NOMO-1 treated with dmso at 0.1 percent for 144 hours (cell line): Measurements from ENCODE around the gene PRKN.

ENCODE experiments used
- DNase-seq: peaks from one replicate; lab custom pipeline; 2025; ENCODE audit not compliant: unreplicated experiment; lab: John Stamatoyannopoulos, UW

PRKN gene

DNA sequence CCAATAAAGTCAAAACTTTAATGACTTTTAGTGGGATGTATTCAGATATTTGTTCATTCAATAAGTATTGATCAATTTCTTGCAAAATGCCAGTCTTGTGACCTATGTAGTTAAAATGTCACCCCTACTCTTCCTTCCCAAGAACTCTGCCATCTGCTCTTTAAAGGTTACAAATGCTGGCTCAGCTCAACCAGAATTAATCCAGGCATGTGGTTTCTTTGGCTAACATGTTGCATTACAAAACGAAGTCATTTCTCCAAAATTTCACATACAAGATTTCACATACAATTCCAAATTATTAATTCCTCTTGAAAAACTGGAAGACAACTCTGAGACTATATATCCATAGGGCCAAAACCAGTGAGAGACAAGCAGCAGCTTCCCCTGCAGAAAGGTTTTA lies 395.7 kb downstream of the PRKN start:
- no peak for DNase-seq

DNA sequence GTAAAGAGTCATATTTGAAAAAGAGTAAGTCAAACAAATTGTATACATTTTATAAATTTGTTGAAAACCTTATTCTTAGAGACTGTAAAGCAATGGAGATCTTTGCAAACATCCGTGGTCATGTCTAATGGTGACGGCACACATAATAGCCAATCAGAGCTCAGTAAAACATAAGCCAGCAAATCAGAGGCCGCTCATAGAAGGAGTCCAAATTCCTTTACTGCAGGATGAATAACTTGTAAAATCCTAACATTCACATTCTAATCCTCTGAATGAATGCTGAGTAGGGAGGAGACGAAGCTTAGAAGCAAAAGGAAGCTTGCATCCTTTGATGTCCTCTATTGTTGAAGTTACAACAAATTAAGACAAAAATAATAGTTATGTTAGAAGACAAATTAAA lies 401.7 kb downstream of the PRKN start:
- DNase-seq: no peak

GRCh38 chr6:162325051-162325450 lies 402.5 kb downstream of the PRKN start:
- DNase-seq: no peak

GRCh38 chr6:162315291-162315690 lies 412.3 kb downstream of the PRKN start:
- no peak for DNase-seq

GRCh38 chr6:162313922-162314660 lies 413.5 kb downstream of the PRKN start:
- no peak for DNase-seq

GRCh38 chr6:162307865-162308264 lies 419.7 kb downstream of the PRKN start:
- no peak for DNase-seq

GRCh38 chr6:162306616-162307015 lies 420.9 kb downstream of the PRKN start:
- no peak for DNase-seq

DNA sequence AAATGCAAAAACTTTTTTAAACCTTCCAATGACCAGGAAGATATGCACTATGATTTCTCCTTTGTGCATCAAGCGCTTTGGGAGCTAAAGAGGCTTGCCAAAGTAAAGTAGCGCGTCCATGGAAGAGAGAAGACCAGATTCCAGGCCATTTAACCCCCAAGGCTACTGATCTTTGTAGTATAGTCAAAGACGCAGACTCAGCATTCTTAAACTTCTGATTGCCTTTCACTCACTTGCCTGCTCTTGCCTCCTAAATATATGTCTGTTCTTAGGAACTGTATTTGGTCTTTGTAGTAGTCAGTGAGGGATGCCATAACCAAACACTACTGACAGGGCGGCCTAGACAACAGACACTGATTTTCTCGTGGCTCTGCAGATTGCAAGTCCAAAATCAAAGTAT lies 426.4 kb downstream of the PRKN start:
- DNase-seq: no peak

DNA sequence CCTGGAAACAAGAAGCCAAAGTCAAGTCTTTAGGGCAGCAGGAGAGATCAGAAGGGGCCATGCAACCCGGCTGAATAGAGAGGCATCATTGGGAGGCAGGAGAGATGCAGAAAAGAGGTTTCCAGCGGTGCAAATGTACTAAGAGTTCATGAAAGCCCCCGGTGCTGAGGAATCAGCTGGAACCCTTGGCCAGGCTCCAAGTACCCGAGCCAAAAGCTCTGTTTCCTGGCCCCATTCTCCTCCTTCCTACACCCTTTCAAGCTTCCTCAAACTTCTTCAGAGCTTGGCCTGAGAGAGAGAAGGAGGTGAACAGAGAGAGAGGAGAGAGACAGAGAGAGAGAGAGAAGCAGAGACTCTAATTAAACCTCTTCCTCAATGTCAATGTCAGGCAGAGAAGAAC lies 433.5 kb downstream of the PRKN start:
- DNase-seq: no peak

- DNase-seq: no peak
These were observed 434.7 kb downstream of the PRKN start for GRCh38 chr6:162292915-162293314.

DNA sequence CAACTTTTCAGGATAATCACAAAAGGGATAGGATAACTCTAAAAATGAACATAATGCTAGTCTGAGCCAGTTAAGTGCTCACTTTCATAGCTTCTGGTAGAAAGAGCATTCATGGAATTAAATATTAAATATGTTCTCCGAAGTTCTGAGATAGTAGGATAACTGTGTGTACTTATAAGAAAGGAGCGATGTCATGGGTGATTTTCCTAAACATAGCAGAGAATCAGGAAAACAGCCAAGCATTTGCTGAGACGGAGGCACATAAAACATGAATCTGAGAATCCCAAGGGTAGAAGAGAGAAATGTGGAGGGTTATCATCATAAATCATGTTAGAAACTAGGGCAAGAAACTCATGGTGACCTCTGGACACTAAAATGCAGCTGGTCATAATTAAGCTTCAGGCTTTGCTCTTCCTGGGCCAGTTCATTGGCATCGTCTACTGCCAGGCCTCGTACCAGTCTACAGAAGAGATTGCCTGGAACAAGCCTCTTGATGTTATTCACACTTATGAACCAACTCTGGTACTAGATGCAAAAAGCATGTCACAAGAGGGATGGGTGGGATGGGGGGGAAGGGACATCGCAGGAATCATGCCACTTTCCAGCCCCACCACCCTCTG lies 436.6 kb downstream of the PRKN start:
- no peak for DNase-seq

DNA sequence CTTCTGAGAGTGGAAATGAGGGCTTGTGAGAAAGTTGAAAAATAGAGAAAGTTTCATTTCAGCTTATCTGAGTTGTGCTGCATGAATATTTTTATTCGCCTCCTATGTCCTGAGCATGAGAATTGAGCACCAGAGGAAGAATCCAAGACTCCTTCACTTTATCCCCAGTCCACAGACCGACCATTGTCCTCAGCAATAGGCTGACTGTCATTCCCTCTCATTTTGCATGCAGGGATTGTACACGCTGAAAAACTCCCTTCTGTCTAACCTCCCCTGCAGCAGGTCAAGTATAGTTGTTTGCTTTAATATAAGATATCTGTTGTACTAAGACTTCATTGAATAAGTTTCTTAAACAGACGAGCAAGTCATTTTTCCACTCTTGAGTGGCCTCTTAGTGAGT lies 437.6 kb downstream of the PRKN start:
- DNase-seq: no peak

DNA sequence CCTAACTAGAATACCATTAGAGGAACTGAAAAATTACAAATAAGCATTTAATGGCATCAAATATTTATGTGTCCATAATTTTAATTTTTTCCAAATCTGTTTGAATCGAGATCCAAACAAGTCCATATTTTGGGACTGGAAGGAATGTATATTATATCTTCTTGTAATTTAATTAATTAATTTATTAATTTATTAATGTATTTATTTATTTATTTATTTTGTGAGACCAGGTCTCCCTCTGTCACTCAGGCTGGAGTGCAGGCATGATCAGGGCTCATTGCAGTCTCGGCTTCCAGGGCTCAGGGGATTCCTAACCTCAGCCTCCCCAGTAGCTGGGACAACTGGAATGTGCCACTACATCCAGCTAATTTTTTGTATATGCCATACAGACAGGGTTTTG lies 453.6 kb downstream of the PRKN start:
- no peak for DNase-seq

DNA sequence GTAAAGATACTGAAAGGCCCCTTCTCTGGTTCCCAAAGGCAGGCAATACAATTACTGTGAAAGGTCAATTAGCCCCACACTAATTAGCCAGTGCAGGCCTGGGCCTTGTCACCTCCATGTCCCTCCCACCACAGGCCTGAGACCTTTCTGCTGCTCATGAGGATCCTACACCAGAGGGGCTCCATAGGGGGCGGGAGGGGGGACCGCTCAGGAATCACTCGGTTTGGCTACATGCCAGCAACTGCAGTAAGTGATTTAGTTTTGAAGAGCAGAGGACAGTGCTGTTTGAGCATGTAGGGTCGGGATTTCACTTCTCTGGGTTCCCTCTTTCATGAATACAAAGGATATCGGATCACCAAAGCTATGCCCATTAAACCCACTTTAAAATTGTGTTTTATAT lies 455.6 kb downstream of the PRKN start:
- no peak for DNase-seq

DNA sequence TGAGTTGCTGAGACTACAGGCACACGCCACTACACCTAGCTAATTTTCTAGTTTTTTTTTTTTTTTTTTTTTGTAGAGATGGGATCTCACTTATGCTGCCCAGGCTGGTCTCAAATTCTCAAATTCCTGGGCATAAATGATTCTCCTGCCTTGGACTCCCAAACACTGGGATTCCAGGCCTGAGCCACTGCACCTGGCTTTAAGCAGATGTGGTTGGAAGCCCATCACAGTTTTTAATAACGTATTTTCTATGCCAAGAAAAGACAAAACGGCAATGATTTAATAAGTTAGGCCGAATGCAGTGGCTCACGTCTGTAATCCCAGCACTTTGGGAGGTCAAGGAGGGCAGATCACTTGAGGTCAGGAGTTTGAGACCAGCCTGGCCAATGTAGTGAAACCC lies 456.6 kb downstream of the PRKN start:
- DNase-seq: no peak

GRCh38 chr6:162267641-162268040 lies 459.9 kb downstream of the PRKN start:
- DNase-seq: no peak

GRCh38 chr6:162267126-162267525 lies 460.4 kb downstream of the PRKN start:
- DNase-seq: no peak

- DNase-seq: no peak
These were observed 463.0 kb downstream of the PRKN start for GRCh38 chr6:162264581-162264980.

DNA sequence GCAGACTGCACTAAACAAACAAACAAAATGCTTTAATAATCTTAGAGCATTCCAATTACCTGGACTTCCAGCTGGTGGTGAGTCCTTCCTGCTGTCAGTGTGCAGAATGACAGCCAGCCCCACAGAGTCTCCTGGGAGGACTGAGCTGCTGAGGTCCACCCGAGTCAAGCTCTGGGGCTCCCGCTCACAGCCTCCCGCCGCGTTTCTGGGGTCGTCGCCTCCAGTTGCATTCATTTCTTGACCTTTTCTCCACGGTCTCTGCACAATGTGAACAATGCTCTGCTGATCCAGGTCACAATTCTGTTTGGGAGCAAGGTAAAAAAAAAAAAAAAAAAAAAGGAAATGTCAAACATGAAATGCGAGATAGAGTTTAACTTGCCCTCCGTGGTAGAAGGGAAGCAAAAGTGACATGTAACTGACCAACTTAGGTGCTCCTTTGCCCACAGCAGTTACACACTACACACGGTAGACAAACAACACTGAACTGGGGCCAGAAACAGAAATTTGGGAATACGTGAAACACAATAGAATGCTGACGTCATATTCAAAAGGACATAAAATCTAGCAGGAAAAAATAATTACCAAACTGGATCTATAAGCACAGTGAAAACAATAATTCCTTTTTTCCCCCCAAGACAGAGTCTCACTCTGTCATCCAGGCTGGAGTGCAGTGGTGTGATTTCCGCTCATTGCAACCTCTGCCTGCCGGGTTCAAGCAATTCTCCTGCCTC lies 464.9 kb downstream of the PRKN start:
- no peak for DNase-seq

- no peak for DNase-seq
These were observed 466.0 kb downstream of the PRKN start for GRCh38 chr6:162261598-162261997.

DNA sequence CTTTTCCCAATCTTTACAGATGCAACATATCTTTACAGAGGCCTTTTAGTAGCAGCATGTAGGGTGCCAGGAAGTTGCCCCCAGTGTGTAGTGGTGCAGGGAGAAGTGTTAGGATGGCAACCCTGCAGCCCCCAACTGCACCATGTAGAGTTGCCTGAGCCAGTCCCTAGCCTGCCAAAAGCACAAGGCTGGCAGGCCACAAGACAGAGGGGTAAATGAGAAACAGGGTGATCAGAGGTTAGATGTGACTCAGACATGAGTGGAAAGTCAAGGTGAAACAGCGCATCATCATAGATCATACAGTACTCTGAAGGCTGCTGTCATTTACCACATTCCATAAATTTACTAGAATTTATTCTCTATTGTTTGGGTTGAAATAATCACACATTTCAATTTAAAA lies 467.5 kb downstream of the PRKN start:
- DNase-seq: no peak

DNA sequence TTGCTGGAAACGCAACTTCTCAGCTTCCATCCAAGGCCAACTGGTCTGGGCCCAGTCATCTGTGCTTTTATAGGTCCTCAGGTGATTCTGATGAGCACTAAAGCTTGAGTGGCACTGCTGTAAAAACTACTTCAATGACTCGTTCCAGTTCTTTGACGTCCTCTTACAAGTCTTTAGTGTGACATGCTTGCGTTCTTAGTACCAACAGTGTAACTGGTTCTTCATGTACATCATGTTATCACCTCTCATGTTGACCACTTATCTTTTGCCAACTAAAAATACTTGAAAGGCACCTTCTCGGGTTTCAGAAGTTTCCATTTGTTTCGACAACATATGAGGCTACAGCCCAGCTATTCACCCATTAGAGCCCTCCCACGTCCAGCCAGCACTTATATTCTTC lies 468.9 kb downstream of the PRKN start:
- no peak for DNase-seq
